GM12872 (cell line): ENCODE data around the gene SHISA9.

ENCODE experiments used
- CTCF ChIP-seq: IDR thresholded peaks from 3 replicates; pipeline ENCODE4 v1.5.1; 2011; ENCODE audit warnings: low read depth, mild to moderate bottlenecking, low read length, moderate library complexity; ENCODE audit not compliant: insufficient read depth

Gene SHISA9

GRCh38 chr16:13060932-13061331 lies 159.5 kb downstream of the SHISA9 start:
- TF ChIP-seq CTCF = no peak

GRCh38 chr16:13061691-13062090 lies 160.3 kb downstream of the SHISA9 start:
- TF ChIP-seq CTCF = no peak

- TF ChIP-seq CTCF = no peak
Measured at GRCh38 chr16:13062219-13062618, 160.8 kb downstream of the SHISA9 start.

- no peak for TF ChIP-seq CTCF
Measured at GRCh38 chr16:13063457-13063856, 162.1 kb downstream of the SHISA9 start.

GRCh38 chr16:13064821-13065220 lies 163.4 kb downstream of the SHISA9 start:
- TF ChIP-seq CTCF = no peak

- no peak for TF ChIP-seq CTCF
Measured at GRCh38 chr16:13067648-13068047, 166.2 kb downstream of the SHISA9 start.

- TF ChIP-seq CTCF = no peak
Measured at GRCh38 chr16:13068912-13069583, 167.7 kb downstream of the SHISA9 start.

- TF ChIP-seq CTCF = no peak
Measured at GRCh38 chr16:13070268-13070667, 168.9 kb downstream of the SHISA9 start.
